HG02642 (cell line): ENCODE data around the gene HCK.

Source experiments
- ATAC-seq: cut with Tn5 transposase; IDR thresholded peaks from one replicate; pipeline ENCODE4 v1.9.1; 2021; ENCODE audit warnings: mild to moderate bottlenecking; ENCODE audit not compliant: unreplicated experiment, poor library complexity

HCK gene

DNA sequence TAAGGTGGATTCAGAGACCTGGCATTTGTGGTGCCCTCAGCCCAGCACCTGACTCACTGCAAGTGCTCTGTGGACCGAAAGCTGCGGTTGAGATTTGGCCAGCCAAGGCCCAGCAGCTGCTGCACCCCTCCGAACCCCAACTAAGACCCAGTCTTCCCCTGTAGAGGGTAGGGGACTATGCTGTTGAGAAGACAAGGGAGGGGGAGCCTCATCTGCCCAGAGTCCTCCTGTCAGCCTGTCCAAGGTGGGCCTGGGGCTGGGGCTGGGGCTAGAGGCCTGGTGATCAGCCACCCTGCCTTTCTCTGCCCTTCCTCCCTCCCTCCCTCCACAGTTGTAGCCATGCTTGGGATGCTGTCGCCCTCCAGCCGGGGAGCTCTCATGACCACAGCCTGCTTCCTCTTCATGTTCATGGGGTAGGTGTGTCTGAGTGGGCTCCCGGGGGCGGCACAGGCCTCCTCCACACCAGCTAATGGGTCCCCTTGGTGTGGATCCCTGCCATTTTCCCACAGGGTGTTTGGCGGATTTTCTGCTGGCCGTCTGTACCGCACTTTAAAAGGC, 98.3 kb downstream of the HCK start:
- no peak for ATAC-seq
